ENCODE measurements around the gene SRBD1. TPM values are rescaled to one million over a fixed set of nuclear protein-coding genes. Genes with fewer than 3 reads are reported as not detected.

SRBD1 gene
- total RNA-seq, 2 donors from 2014 or later = 11.8 to 14.4 TPM

- no peak for DNase-seq
- no peak for TF ChIP-seq CTCF (IDR thresholded peaks at IDR 0.05)
- H3K36me3 ChIP-seq = no peaks in the 10 kb centered on the region
- no peak overlapping the region for H3K27ac ChIP-seq
- H3K4me3 ChIP-seq = no peak overlapping the region
- H3K4me1 ChIP-seq = no peaks in the 10 kb centered on the region
- no peaks in the 10 kb centered on the region for H3K9me3 ChIP-seq
- no peak overlapping the region for H3K9ac ChIP-seq (ENCODE audit: low read depth in 2 of 2, low read length in 2 of 2)
- no peaks in the 10 kb centered on the region for H3K27me3 ChIP-seq
- intact Hi-C loops (cut with DNase I) = no loop called here
Measured at GRCh38 chr2:45445037-45445436, 166.0 kb downstream of the SRBD1 start.

- no peaks in the 10 kb centered on the region for H3K9me3 ChIP-seq
- no peak for DNase-seq
- no peaks in the 10 kb centered on the region for H3K4me1 ChIP-seq
- no peak for TF ChIP-seq CTCF (IDR thresholded peaks at IDR 0.05)
- H3K9ac ChIP-seq (ENCODE audit: low read depth in 2 of 2, low read length in 2 of 2) = no peak overlapping the region
- no peaks in the 10 kb centered on the region for H3K36me3 ChIP-seq
- H3K27ac ChIP-seq = no peak overlapping the region
- intact Hi-C loops (cut with DNase I) = no loop called here
- H3K27me3 ChIP-seq = no peaks in the 10 kb centered on the region
- H3K4me3 ChIP-seq = no peak overlapping the region
Measured at GRCh38 chr2:45443012-45443411, 168.1 kb downstream of the SRBD1 start.

GRCh38 chr2:45442026-45442425 lies 169.0 kb downstream of the SRBD1 start:
- no peak for TF ChIP-seq CTCF (IDR thresholded peaks at IDR 0.05)
- no peak overlapping the region for H3K4me3 ChIP-seq
- no peak overlapping the region for H3K27ac ChIP-seq
- no peaks in the 10 kb centered on the region for H3K4me1 ChIP-seq
- no peaks in the 10 kb centered on the region for H3K9me3 ChIP-seq
- no peak for DNase-seq
- no peaks in the 10 kb centered on the region for H3K27me3 ChIP-seq
- no peak overlapping the region for H3K9ac ChIP-seq (ENCODE audit: low read depth in 2 of 2, low read length in 2 of 2)
- intact Hi-C loops (cut with DNase I) = no loop called here
- no peaks in the 10 kb centered on the region for H3K36me3 ChIP-seq

GRCh38 chr2:45441571-45441970 lies 169.5 kb downstream of the SRBD1 start:
- Histone ChIP-seq H3K27me3 (no peaks in the 10 kb centered on the region), H3K9me3 (no peaks in the 10 kb centered on the region), H3K36me3 (no peaks in the 10 kb centered on the region), H3K27ac (no peak overlapping the region), H3K4me1 (no peaks in the 10 kb centered on the region), H3K9ac (ENCODE audit: low read depth in 2 of 2, low read length in 2 of 2) (no peak overlapping the region), H3K4me3 (no peak overlapping the region)
- TF ChIP-seq CTCF (IDR thresholded peaks at IDR 0.05) = no peak
- intact Hi-C loops (cut with DNase I) = no loop called here
- no peak for DNase-seq

GRCh38 chr2:45439788-45440773 lies 171.0 kb downstream of the SRBD1 start:
- no peak overlapping the region for H3K27ac ChIP-seq
- H3K36me3 ChIP-seq = no peaks in the 10 kb centered on the region
- TF ChIP-seq CTCF (IDR thresholded peaks at IDR 0.05) = no peak
- no peak overlapping the region for H3K9ac ChIP-seq (ENCODE audit: low read depth in 2 of 2, low read length in 2 of 2)
- intact Hi-C loops (cut with DNase I) = no loop called here
- H3K4me3 ChIP-seq = no peak overlapping the region
- no peaks in the 10 kb centered on the region for H3K4me1 ChIP-seq
- no peaks in the 10 kb centered on the region for H3K27me3 ChIP-seq
- no peaks in the 10 kb centered on the region for H3K9me3 ChIP-seq
- DNase-seq = no peak
